Measurements from ENCODE around the gene KCNB1.

Gene KCNB1

GRCh38 chr20:49409302-49409974, 73.0 kb downstream of the KCNB1 start:
- DNase-seq (ENCODE audit: low read depth) = no peak

GRCh38 chr20:49408509-49409104, 73.9 kb downstream of the KCNB1 start:
- DNase-seq (ENCODE audit: low read depth) = no peak

- no peak for DNase-seq (ENCODE audit: low read depth)
Observed at GRCh38 chr20:49406666-49407065, 75.8 kb downstream of the KCNB1 start.

- DNase-seq (ENCODE audit: low read depth) = no peak
Observed at GRCh38 chr20:49405696-49406095, 76.8 kb downstream of the KCNB1 start.

- no peak for DNase-seq (ENCODE audit: low read depth)
Observed at GRCh38 chr20:49405062-49405683, 77.3 kb downstream of the KCNB1 start.

- no peak for DNase-seq (ENCODE audit: low read depth)
Observed at GRCh38 chr20:49404461-49404860, 78.0 kb downstream of the KCNB1 start.

- DNase-seq (ENCODE audit: low read depth) = no peak
Observed at GRCh38 chr20:49403911-49404310, 78.6 kb downstream of the KCNB1 start.

GRCh38 chr20:49403012-49403411, 79.5 kb downstream of the KCNB1 start:
- no peak for DNase-seq (ENCODE audit: low read depth)

- DNase-seq (ENCODE audit: low read depth) = no peak
Observed at GRCh38 chr20:49400904-49401303, 81.6 kb downstream of the KCNB1 start.

GRCh38 chr20:49400410-49400809, 82.1 kb downstream of the KCNB1 start:
- DNase-seq (ENCODE audit: low read depth) = no peak

GRCh38 chr20:49399329-49399728, 83.1 kb downstream of the KCNB1 start:
- DNase-seq (ENCODE audit: low read depth) = no peak

- no peak for DNase-seq (ENCODE audit: low read depth)
Observed at GRCh38 chr20:49398401-49399144, 83.9 kb downstream of the KCNB1 start.

- no peak for DNase-seq (ENCODE audit: low read depth)
Observed at GRCh38 chr20:49397525-49397924, 84.9 kb downstream of the KCNB1 start.

- no peak for DNase-seq (ENCODE audit: low read depth)
Observed at GRCh38 chr20:49396230-49396629, 86.2 kb downstream of the KCNB1 start.

- DNase-seq (ENCODE audit: low read depth) = no peak
Observed at GRCh38 chr20:49395659-49396058, 86.8 kb downstream of the KCNB1 start.

GRCh38 chr20:49395183-49395582, 87.3 kb downstream of the KCNB1 start:
- DNase-seq (ENCODE audit: low read depth) = no peak

GRCh38 chr20:49394757-49395156, 87.7 kb downstream of the KCNB1 start:
- no peak for DNase-seq (ENCODE audit: low read depth)

- no peak for DNase-seq (ENCODE audit: low read depth)
Observed at GRCh38 chr20:49394264-49394663, 88.2 kb downstream of the KCNB1 start.

GRCh38 chr20:49393803-49394202, 88.7 kb downstream of the KCNB1 start:
- DNase-seq (ENCODE audit: low read depth) = no peak

GRCh38 chr20:49392745-49393144, 89.7 kb downstream of the KCNB1 start:
- DNase-seq (ENCODE audit: low read depth) = no peak

- no peak for DNase-seq (ENCODE audit: low read depth)
Observed at GRCh38 chr20:49391404-49392245, 90.8 kb downstream of the KCNB1 start.

- no peak for DNase-seq (ENCODE audit: low read depth)
Observed at GRCh38 chr20:49389854-49390253, 92.6 kb downstream of the KCNB1 start.

All from activated T-cell treated with anti-CD3 and anti-CD28 coated beads for 1 hour (primary cell).